Neural cell (in vitro differentiated cells): Measurements from ENCODE around the gene RNF121. TPM values are rescaled to one million over a fixed set of nuclear protein-coding genes. Genes with fewer than 3 reads are reported as not detected.

ENCODE experiments used
- H2AFZ ChIP-seq: fragments of 200-600, 300-800 bp; sonication (generic), shearing (Covaris generic); 2 replicates; pipeline ENCODE4 v1.6.0; 2014; ENCODE audit warnings: low read depth, mild to moderate bottlenecking, antibody characterized with exemption, low read length, moderate library complexity
- H3F3A ChIP-seq: fragments of 200-600 bp; shearing (Covaris generic); 2 replicates; pipeline ENCODE4 v1.6.1; 2016; ENCODE audit warnings: mild to moderate bottlenecking, moderate library complexity, mixed read lengths, antibody characterized with exemption, low read length; ENCODE audit not compliant: insufficient read depth, poor library complexity, severe bottlenecking
- H3K27ac ChIP-seq: fragments of 200-600, 300-800 bp; sonication (generic), shearing (Covaris generic); 2 replicates; pipeline ENCODE4 v1.5.1; 2014; ENCODE audit warnings: mild to moderate bottlenecking, low read length, moderate library complexity
- H3K27me3 ChIP-seq: fragments of 300-800, 200-600 bp; sonication (generic), shearing (Covaris generic); 2 replicates; pipeline ENCODE4 v1.6.0; 2014; ENCODE audit warnings: mild to moderate bottlenecking, low read depth, low read length, moderate library complexity; ENCODE audit not compliant: insufficient read depth
- H3K36me3 ChIP-seq: fragments of 300-800, 200-600 bp; sonication (generic), shearing (Covaris generic); 2 replicates; pipeline ENCODE4 v1.5.1; 2014; ENCODE audit warnings: mild to moderate bottlenecking, antibody characterized with exemption, low read length, moderate library complexity; ENCODE audit not compliant: insufficient read depth
- H3K4me2 ChIP-seq: fragments of 300-800, 200-600 bp; sonication (generic), shearing (Covaris generic); 2 replicates; pipeline ENCODE4 v1.6.0; 2014; ENCODE audit warnings: mild to moderate bottlenecking, low read length
- H3K4me3 ChIP-seq: fragments of 300-800, 200-600 bp; sonication (generic), shearing (Covaris generic); 2 replicates; pipeline ENCODE4 v1.5.1; 2014; ENCODE audit warnings: mild to moderate bottlenecking, low read length, moderate library complexity
- H3K79me2 ChIP-seq: fragments of 200-600 bp; shearing (Covaris generic); replicated peaks from 2 replicates; pipeline ENCODE4 v1.6.0; 2014; ENCODE audit warnings: mild to moderate bottlenecking, low read length, moderate library complexity; ENCODE audit not compliant: insufficient read depth
- H3K9ac ChIP-seq: fragments of 300-800, 200-600 bp; sonication (generic), shearing (Covaris generic); 2 replicates; pipeline ENCODE4 v1.6.1; 2016; ENCODE audit warnings: mild to moderate bottlenecking, low read length, mixed read lengths
- H3K9me2 ChIP-seq: fragments of 200-600 bp; shearing (Covaris generic); 2 replicates; pipeline ENCODE4 v1.6.1; 2016; ENCODE audit warnings: mild to moderate bottlenecking, low read length, mixed read lengths; ENCODE audit not compliant: insufficient read depth
- H3K9me3 ChIP-seq: fragments of 200-600, 300-800 bp; sonication (generic), shearing (Covaris generic); 2 replicates; pipeline ENCODE4 v1.6.1; 2016; ENCODE audit warnings: mild to moderate bottlenecking, mixed run types, low read length, moderate library complexity, mixed read lengths
- H4K20me1 ChIP-seq: fragments of 200-600 bp; shearing (Covaris generic); 2 replicates; pipeline ENCODE4 v1.6.1; 2016; ENCODE audit warnings: mild to moderate bottlenecking, mixed run types; ENCODE audit not compliant: insufficient read depth
- EP300 ChIP-seq: fragments of 450-650 bp; conservative IDR thresholded peaks from 2 replicates; pipeline ENCODE4 v1.6.1; 2014; ENCODE audit warnings: antibody characterized with exemption, mild to moderate bottlenecking, moderate library complexity; ENCODE audit not compliant: poor library complexity, severe bottlenecking
- EZH2 ChIP-seq: fragments of 200-600, 300-800 bp; shearing (Covaris generic), sonication (generic); IDR thresholded peaks from 2 replicates; pipeline ENCODE4 v1.6.1; 2014; ENCODE audit warnings: antibody characterized with exemption, low read length, borderline replicate concordance, mild to moderate bottlenecking; ENCODE audit not compliant: insufficient read depth, poor library complexity, severe bottlenecking
- MXI1 ChIP-seq: fragments of 450-650 bp; conservative IDR thresholded peaks from 2 replicates; pipeline ENCODE4 v1.6.1; 2014; ENCODE audit warnings: antibody characterized with exemption, mild to moderate bottlenecking; ENCODE audit not compliant: poor library complexity, severe bottlenecking
- POLR2AphosphoS5 ChIP-seq: IDR thresholded peaks from 2 replicates; pipeline ENCODE4 v1.6.1; 2012
- RAD21 ChIP-seq: fragments of 450-650 bp; conservative IDR thresholded peaks from 2 replicates; pipeline ENCODE4 v1.6.1; 2014; ENCODE audit warnings: antibody characterized with exemption, mild to moderate bottlenecking, moderate library complexity
- SMC3 ChIP-seq: fragments of 450-650 bp; conservative IDR thresholded peaks from 2 replicates; pipeline ENCODE4 v1.6.1; 2014; ENCODE audit warnings: antibody characterized with exemption, mild to moderate bottlenecking, moderate library complexity; ENCODE audit not compliant: poor library complexity
- TAF1 ChIP-seq: IDR thresholded peaks from 2 replicates; pipeline ENCODE4 v1.6.1; 2012; ENCODE audit warnings: low read depth
- polyA plus RNA-seq: library from polyadenylated mRNA; depleted of rRNA; stranded (reverse); fragments of >200 nt; gene quantifications from 2 replicates; pipeline ENCODE4 v1.2.3, GENCODE V29; 2014
- TF ChIP-seq, protein P1 (sequence below): fragments of 450-650 bp; IDR thresholded peaks from 2 replicates; pipeline ENCODE4 v1.5.1; 2014; ENCODE audit warnings: antibody characterized with exemption, mild to moderate bottlenecking, moderate library complexity; ENCODE audit not compliant: poor library complexity, severe bottlenecking
- TF ChIP-seq, protein P2 (sequence below): IDR thresholded peaks from 2 replicates; pipeline ENCODE4 v1.6.1; 2012; ENCODE audit warnings: borderline replicate concordance

The RNF121 gene
- polyA plus RNA-seq, 1 donor from 2014 or later, result 21.2 TPM

DNA sequence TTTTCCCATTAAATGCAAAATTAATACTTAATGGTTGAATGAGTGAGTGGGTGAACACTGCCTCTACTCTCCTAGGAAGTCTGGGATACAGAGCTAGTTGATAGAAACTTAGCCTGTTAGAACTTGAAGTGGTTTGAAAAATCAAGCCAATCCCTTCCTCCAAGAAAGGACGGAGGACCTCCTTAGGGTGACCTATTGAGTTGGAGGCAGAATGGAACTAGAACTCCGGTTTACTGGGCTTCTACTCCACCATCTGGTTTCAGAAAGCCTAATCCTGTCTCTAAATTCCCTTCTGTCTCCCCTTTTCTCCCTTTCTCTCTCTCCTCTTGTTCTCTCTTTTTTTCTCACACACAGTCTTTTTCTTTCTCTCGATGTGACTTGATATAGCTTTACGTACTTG lies 50.2 kb downstream of the RNF121 start:
- no peaks in the 10 kb centered on the region for H3K27me3 ChIP-seq
- H3K9me3 ChIP-seq, result no peaks in the 10 kb centered on the region
- H3K4me3 ChIP-seq, result no peak overlapping the region
- H4K20me1 ChIP-seq, result no peaks in the 10 kb centered on the region
- no peak overlapping the region for H3K4me2 ChIP-seq
- H3K9ac ChIP-seq, result no peak overlapping the region
- no peak overlapping the region for H2AFZ ChIP-seq
- H3K27ac ChIP-seq, result no peak overlapping the region
- H3K36me3 ChIP-seq, result no peaks in the 10 kb centered on the region
- H3F3A ChIP-seq, result no peaks in the 10 kb centered on the region
- no peaks in the 10 kb centered on the region for H3K79me2 ChIP-seq
- TF ChIP-seq POLR2AphosphoS5 (no peak), SMC3 (no peak), RAD21 (no peak), EP300 (no peak), EZH2 (no peak), MXI1 (no peak)
- TF ChIP-seq, protein P1, sequence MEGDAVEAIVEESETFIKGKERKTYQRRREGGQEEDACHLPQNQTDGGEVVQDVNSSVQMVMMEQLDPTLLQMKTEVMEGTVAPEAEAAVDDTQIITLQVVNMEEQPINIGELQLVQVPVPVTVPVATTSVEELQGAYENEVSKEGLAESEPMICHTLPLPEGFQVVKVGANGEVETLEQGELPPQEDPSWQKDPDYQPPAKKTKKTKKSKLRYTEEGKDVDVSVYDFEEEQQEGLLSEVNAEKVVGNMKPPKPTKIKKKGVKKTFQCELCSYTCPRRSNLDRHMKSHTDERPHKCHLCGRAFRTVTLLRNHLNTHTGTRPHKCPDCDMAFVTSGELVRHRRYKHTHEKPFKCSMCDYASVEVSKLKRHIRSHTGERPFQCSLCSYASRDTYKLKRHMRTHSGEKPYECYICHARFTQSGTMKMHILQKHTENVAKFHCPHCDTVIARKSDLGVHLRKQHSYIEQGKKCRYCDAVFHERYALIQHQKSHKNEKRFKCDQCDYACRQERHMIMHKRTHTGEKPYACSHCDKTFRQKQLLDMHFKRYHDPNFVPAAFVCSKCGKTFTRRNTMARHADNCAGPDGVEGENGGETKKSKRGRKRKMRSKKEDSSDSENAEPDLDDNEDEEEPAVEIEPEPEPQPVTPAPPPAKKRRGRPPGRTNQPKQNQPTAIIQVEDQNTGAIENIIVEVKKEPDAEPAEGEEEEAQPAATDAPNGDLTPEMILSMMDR, result no peak
- TF ChIP-seq, protein P2, sequence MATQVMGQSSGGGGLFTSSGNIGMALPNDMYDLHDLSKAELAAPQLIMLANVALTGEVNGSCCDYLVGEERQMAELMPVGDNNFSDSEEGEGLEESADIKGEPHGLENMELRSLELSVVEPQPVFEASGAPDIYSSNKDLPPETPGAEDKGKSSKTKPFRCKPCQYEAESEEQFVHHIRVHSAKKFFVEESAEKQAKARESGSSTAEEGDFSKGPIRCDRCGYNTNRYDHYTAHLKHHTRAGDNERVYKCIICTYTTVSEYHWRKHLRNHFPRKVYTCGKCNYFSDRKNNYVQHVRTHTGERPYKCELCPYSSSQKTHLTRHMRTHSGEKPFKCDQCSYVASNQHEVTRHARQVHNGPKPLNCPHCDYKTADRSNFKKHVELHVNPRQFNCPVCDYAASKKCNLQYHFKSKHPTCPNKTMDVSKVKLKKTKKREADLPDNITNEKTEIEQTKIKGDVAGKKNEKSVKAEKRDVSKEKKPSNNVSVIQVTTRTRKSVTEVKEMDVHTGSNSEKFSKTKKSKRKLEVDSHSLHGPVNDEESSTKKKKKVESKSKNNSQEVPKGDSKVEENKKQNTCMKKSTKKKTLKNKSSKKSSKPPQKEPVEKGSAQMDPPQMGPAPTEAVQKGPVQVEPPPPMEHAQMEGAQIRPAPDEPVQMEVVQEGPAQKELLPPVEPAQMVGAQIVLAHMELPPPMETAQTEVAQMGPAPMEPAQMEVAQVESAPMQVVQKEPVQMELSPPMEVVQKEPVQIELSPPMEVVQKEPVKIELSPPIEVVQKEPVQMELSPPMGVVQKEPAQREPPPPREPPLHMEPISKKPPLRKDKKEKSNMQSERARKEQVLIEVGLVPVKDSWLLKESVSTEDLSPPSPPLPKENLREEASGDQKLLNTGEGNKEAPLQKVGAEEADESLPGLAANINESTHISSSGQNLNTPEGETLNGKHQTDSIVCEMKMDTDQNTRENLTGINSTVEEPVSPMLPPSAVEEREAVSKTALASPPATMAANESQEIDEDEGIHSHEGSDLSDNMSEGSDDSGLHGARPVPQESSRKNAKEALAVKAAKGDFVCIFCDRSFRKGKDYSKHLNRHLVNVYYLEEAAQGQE, result no peak
- H3K9me2 ChIP-seq, result no peaks in the 10 kb centered on the region

DNA sequence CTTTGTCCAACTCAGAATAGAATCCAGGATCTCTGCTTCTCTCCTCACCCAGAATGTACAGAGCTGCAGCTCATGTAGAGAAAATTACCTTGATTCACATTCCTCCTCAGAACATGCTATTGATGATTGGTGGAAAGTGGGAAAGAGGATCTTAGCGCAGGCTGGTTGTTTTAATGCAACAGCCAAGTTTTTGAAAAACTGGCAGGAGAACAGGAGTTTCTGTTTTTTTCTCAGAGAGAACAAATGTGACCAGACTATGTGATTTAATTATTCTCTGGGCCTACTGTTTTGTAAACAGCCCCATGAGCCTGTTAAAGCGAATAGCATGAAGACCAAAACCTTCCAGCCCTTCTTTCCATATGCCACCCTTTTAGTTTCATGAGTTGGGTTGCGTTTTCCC lies 50.8 kb downstream of the RNF121 start:
- Histone ChIP-seq H3K36me3 (no peaks in the 10 kb centered on the region), H3K9ac (no peak overlapping the region)

More for the DNA sequence above, 50.8 kb downstream of the RNF121 start:
- no peaks in the 10 kb centered on the region for H3K79me2 ChIP-seq
- H3K9me3 ChIP-seq, result no peaks in the 10 kb centered on the region
- no peaks in the 10 kb centered on the region for H4K20me1 ChIP-seq
- H3K27ac ChIP-seq, result no peak overlapping the region
- no peak overlapping the region for H2AFZ ChIP-seq
- H3F3A ChIP-seq, result no peaks in the 10 kb centered on the region
- no peak overlapping the region for H3K4me3 ChIP-seq
- H3K9me2 ChIP-seq, result no peaks in the 10 kb centered on the region
- no peak for TF ChIP-seq SMC3
- TF ChIP-seq EP300, result no peak
- no peak for TF ChIP-seq RAD21
- TF ChIP-seq, protein P2, result no peak
- TF ChIP-seq MXI1, result no peak
- TF ChIP-seq, protein P1, result no peak
- TF ChIP-seq TAF1, result no peak
- no peak for TF ChIP-seq EZH2
- TF ChIP-seq POLR2AphosphoS5, result no peak
- no peak overlapping the region for H3K4me2 ChIP-seq
- no peaks in the 10 kb centered on the region for H3K27me3 ChIP-seq
